Measurements from ENCODE around the gene GCLC. TPM values are rescaled to one million over a fixed set of nuclear protein-coding genes. Genes with fewer than 3 reads are reported as not detected.

GCLC gene
- total RNA-seq, 1 donor = 26.8 TPM

DNA sequence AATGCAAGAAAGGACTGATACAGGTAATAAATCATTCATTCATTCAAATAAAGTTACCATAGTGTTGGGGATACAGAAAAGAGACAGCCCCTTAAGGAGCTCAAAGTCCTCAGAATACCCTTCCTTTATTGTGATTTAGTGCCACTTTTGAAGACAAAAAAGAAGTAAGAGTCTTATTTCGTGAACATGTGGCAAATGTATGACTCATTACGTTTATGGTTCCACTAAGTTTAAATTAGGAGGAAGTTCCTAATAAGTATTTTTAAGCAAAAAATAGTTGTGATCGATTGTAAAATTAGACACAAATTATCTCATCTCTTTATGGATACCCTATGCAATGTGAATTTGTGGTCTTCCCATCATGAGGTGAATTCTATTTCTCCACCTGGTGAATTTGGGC is 38.5 kb upstream of the GCLC start:
- no peak overlapping the region for H3K4me3 ChIP-seq (ENCODE audit: insufficient read depth, low read length)
- H4K20me1 ChIP-seq (ENCODE audit: insufficient read depth, low read length) = no peaks in the 10 kb centered on the region
- H2AFZ ChIP-seq (ENCODE audit: low read length) = no peak overlapping the region
- H3K27ac ChIP-seq (ENCODE audit: low read depth, low read length) = no peak overlapping the region
- DNase-seq (ENCODE audit: insufficient read length, low spot score, missing footprints) = no peak
- H3K4me2 ChIP-seq (ENCODE audit: insufficient read depth, low read length) = no peak overlapping the region
- H3K36me3 ChIP-seq (ENCODE audit: insufficient read depth, low read length) = no peaks in the 10 kb centered on the region
- H3K9me3 ChIP-seq (ENCODE audit: low read depth, low read length) = no peaks in the 10 kb centered on the region
- no peaks in the 10 kb centered on the region for H3K79me2 ChIP-seq (ENCODE audit: insufficient read depth, low read length)
- TF ChIP-seq, protein P1, sequence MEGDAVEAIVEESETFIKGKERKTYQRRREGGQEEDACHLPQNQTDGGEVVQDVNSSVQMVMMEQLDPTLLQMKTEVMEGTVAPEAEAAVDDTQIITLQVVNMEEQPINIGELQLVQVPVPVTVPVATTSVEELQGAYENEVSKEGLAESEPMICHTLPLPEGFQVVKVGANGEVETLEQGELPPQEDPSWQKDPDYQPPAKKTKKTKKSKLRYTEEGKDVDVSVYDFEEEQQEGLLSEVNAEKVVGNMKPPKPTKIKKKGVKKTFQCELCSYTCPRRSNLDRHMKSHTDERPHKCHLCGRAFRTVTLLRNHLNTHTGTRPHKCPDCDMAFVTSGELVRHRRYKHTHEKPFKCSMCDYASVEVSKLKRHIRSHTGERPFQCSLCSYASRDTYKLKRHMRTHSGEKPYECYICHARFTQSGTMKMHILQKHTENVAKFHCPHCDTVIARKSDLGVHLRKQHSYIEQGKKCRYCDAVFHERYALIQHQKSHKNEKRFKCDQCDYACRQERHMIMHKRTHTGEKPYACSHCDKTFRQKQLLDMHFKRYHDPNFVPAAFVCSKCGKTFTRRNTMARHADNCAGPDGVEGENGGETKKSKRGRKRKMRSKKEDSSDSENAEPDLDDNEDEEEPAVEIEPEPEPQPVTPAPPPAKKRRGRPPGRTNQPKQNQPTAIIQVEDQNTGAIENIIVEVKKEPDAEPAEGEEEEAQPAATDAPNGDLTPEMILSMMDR (IDR thresholded peaks at IDR 0.05; ENCODE audit: extremely low read depth, low read depth, low read length) = no peak
- H3K4me1 ChIP-seq (ENCODE audit: insufficient read depth, low read length) = peaks cover 23% of the 10 kb centered on the region
- H3K27me3 ChIP-seq (ENCODE audit: insufficient read depth, low read length) = no peaks in the 10 kb centered on the region

DNA sequence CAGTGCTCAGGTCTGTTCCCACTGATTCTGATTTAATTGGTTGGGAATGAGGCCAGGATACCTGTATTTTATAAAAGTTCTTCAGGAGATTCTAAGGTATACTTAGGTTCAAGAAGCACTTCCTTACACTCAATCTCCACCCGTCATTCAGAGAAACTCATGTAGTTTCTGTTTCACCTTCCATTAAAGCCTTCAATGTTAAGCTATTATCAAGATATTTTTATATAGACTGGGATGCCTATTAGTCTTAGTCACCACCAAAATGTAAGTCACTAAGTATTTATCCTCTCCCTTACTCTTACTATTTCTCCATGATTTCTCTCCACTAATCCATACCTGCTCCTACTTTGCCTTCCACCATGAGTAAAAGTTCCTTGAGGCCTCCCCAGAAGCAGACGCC is 38.1 kb upstream of the GCLC start:
- H3K4me3 ChIP-seq (ENCODE audit: insufficient read depth, low read length) = no peak overlapping the region
- no peaks in the 10 kb centered on the region for H3K27me3 ChIP-seq (ENCODE audit: insufficient read depth, low read length)
- TF ChIP-seq, protein P1 (IDR thresholded peaks at IDR 0.05; ENCODE audit: extremely low read depth, low read depth, low read length) = no peak
- H3K9me3 ChIP-seq (ENCODE audit: low read depth, low read length) = no peaks in the 10 kb centered on the region
- peak overlapping the region; percentile 17 for H3K4me2 ChIP-seq (ENCODE audit: insufficient read depth, low read length)
- no peak overlapping the region for H3K27ac ChIP-seq (ENCODE audit: low read depth, low read length)
- H3K4me1 ChIP-seq (ENCODE audit: insufficient read depth, low read length) = peaks cover 23% of the 10 kb centered on the region
- H4K20me1 ChIP-seq (ENCODE audit: insufficient read depth, low read length) = no peaks in the 10 kb centered on the region
- DNase-seq (ENCODE audit: insufficient read length, low spot score, missing footprints) = no peak
- H3K79me2 ChIP-seq (ENCODE audit: insufficient read depth, low read length) = no peaks in the 10 kb centered on the region
- H3K36me3 ChIP-seq (ENCODE audit: insufficient read depth, low read length) = no peaks in the 10 kb centered on the region
- H2AFZ ChIP-seq (ENCODE audit: low read length) = no peak overlapping the region

DNA sequence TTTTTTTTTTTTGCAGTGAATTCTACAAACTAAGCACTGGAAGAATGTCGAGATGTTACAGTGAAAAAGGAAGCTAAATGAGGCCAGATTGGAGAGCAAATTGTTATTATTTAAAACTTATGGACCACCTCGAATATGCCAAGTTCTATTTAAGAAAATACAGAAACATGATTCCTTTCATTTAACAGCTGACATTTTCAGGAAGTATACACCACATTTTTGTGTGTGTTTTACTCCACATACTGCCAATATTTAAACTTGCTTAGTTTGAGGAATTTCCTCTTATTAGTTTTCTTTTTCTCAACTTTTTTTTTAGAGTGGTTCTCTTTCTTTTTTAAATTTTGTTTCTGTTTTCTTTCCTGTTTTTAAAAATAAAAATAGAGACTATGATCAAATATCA is 37.0 kb upstream of the GCLC start:
- H3K9me3 ChIP-seq (ENCODE audit: low read depth, low read length) = no peaks in the 10 kb centered on the region
- H3K4me2 ChIP-seq (ENCODE audit: insufficient read depth, low read length) = no peak overlapping the region
- no peaks in the 10 kb centered on the region for H3K36me3 ChIP-seq (ENCODE audit: insufficient read depth, low read length)
- H2AFZ ChIP-seq (ENCODE audit: low read length) = no peak overlapping the region
- DNase-seq (ENCODE audit: insufficient read length, low spot score, missing footprints) = no peak
- H3K27ac ChIP-seq (ENCODE audit: low read depth, low read length) = peak overlapping the region; percentile 54
- H3K4me1 ChIP-seq (ENCODE audit: insufficient read depth, low read length) = peaks cover 23% of the 10 kb centered on the region
- H3K79me2 ChIP-seq (ENCODE audit: insufficient read depth, low read length) = no peaks in the 10 kb centered on the region
- TF ChIP-seq, protein P1 (IDR thresholded peaks at IDR 0.05; ENCODE audit: extremely low read depth, low read depth, low read length) = no peak
- H3K27me3 ChIP-seq (ENCODE audit: insufficient read depth, low read length) = no peaks in the 10 kb centered on the region
- H3K4me3 ChIP-seq (ENCODE audit: insufficient read depth, low read length) = no peak overlapping the region
- H4K20me1 ChIP-seq (ENCODE audit: insufficient read depth, low read length) = no peaks in the 10 kb centered on the region

DNA sequence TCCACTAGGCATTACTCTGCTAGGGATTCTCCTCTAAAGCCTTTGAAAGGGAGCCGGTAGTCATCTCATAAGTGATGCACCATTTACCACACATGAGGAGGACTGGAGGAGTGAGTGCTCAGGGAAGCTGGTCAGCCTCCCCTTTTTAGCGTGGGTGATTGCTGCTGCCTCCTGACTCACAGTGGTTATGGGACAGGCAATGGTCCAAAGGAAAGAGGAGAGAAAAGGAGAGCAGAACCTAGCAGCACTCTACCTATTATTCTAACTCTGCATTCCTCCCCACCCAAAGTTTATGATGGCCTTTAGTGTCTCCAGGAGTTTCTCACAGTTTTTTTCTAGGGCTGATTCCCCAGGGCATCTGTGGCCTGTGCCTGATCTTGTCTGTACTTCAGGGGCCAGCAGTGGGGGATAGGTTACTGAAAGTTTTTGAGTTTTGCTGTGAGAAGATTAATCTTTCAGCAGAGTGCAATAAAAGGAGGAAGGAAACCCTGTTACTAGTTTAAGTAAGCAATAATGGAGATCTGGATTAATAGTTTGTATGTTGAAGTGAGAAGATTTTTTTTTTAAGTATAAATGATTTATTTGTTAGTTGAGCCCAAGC is 36.4 kb upstream of the GCLC start:
- Histone ChIP-seq H3K27me3 (ENCODE audit: insufficient read depth, low read length) (no peaks in the 10 kb centered on the region), H3K27ac (ENCODE audit: low read depth, low read length) (peak overlapping the region; percentile 54), H4K20me1 (ENCODE audit: insufficient read depth, low read length) (no peaks in the 10 kb centered on the region), H3K4me1 (ENCODE audit: insufficient read depth, low read length) (peaks cover 23% of the 10 kb centered on the region), H3K9me3 (ENCODE audit: low read depth, low read length) (no peaks in the 10 kb centered on the region), H3K4me2 (ENCODE audit: insufficient read depth, low read length) (peak overlapping the region; percentile 60), H3K79me2 (ENCODE audit: insufficient read depth, low read length) (no peaks in the 10 kb centered on the region), H3K4me3 (ENCODE audit: insufficient read depth, low read length) (no peak overlapping the region), H2AFZ (ENCODE audit: low read length) (peak overlapping the region; percentile 50), H3K36me3 (ENCODE audit: insufficient read depth, low read length) (no peaks in the 10 kb centered on the region)
- peak; percentile 93 for DNase-seq (ENCODE audit: insufficient read length, low spot score, missing footprints)
- TF ChIP-seq, protein P1 (IDR thresholded peaks at IDR 0.05; ENCODE audit: extremely low read depth, low read depth, low read length) = no peak

Data from osteoblast (primary cell).